GM23248 (cell line): ENCODE measurements around the gene CD27.

Experiments used
- EZH2 ChIP-seq: fragments of 200-600 bp; sonication (generic); IDR thresholded peaks from 2 replicates; pipeline ENCODE4 v1.6.1; 2018; ENCODE audit warnings: antibody characterized with exemption, mild to moderate bottlenecking; ENCODE audit not compliant: insufficient read depth, poor library complexity, severe bottlenecking
- EZH2phosphoT487 ChIP-seq: fragments of 200-600 bp; sonication (generic); IDR thresholded peaks from 2 replicates; pipeline ENCODE4 v1.6.1; 2018; ENCODE audit warnings: antibody characterized with exemption, moderate library complexity, mild to moderate bottlenecking, low read depth; ENCODE audit not compliant: insufficient read depth

DNA sequence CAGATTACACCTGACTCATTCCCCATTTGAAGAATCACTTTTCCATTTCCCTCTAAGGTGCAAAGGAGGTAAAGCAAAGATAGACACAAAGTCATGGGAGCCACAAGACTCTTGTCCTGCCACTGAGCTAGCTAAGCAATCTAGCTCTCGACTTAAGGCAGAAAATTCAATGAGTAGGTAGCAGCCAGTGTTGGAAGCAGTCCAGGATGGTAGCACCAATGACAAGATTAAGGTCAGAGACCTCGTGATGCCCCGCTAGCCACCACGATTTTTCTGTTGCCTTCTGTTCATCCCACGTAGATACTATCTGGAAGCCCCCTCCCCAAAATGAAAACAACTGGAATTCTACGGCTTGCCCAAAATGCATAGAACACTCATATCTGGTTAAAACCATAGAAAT lies 24.3 kb downstream of the CD27 start:
- no peak for TF ChIP-seq EZH2
- no peak for TF ChIP-seq EZH2phosphoT487
